A673 (cell line): ENCODE data around the gene CKS2. TPM values are rescaled to one million over a fixed set of nuclear protein-coding genes. Genes with fewer than 3 reads are reported as not detected.

Experiments used
- BruUV-seq: library from RNA; stranded (reverse); fragments of 400-500 nt; replicated peaks from 2 replicates; lab custom pipeline; 2021; lab: Mats Ljungman, UMichigan
- CTCF ChIA-PET: fragments of 300-600 bp; sonication (Branson Sonifier 250); formaldehyde crosslinking; loops from one replicate; lab custom pipeline; 2022; ENCODE audit warnings: antibody characterized with exemption; lab: Charles Lee
- POLR2A ChIA-PET: fragments of 300-600 bp; sonication (Branson Sonifier 250); formaldehyde crosslinking; loops from one replicate; lab custom pipeline; 2022; ENCODE audit warnings: antibody characterized with exemption; ENCODE audit not compliant: low non-redundant PET; lab: Charles Lee
- DNase-seq: peaks from one replicate; pipeline ENCODE4 v3.0.0-alpha.2; 2015; ENCODE audit warnings: low spot score
- H3K27ac ChIP-seq: fragments of 200-600 bp; sonication (generic); 2 replicates; pipeline ENCODE4 v1.5.1; 2016; ENCODE audit warnings: mixed run types, low read depth, mild to moderate bottlenecking, mixed read lengths, antibody characterized with exemption, low read length; ENCODE audit not compliant: poor library complexity, severe bottlenecking
- H3K27me3 ChIP-seq: fragments of 200-600 bp; sonication (generic); replicated peaks from 2 replicates; pipeline ENCODE4 v1.6.1; 2017; ENCODE audit warnings: mixed run types, low read depth, mild to moderate bottlenecking, mixed read lengths, antibody characterized with exemption, low read length; ENCODE audit not compliant: insufficient read depth, poor library complexity
- H3K36me3 ChIP-seq: fragments of 200-600 bp; sonication (generic); 2 replicates; pipeline ENCODE4 v1.6.1; 2016; ENCODE audit warnings: mixed run types, mild to moderate bottlenecking, mixed read lengths, antibody characterized with exemption, low read length; ENCODE audit not compliant: insufficient read depth, poor library complexity, severe bottlenecking
- H3K4me1 ChIP-seq: fragments of 200-600 bp; sonication (generic); 2 replicates; pipeline ENCODE4 v1.6.1; 2017; ENCODE audit warnings: mixed run types, mild to moderate bottlenecking, mixed read lengths, antibody characterized with exemption, low read length; ENCODE audit not compliant: insufficient read depth, poor library complexity, severe bottlenecking
- H3K4me3 ChIP-seq: fragments of 200-600 bp; sonication (generic); 2 replicates; pipeline ENCODE4 v1.5.1; 2016; ENCODE audit warnings: low read depth, mixed run types, mild to moderate bottlenecking, mixed read lengths, low read length; ENCODE audit not compliant: poor library complexity, severe bottlenecking
- H3K9me3 ChIP-seq: fragments of 200-600 bp; sonication (generic); 2 replicates; pipeline ENCODE4 v1.6.1; 2016; ENCODE audit warnings: mixed run types, low read depth, mild to moderate bottlenecking, mixed read lengths, antibody characterized with exemption, low read length; ENCODE audit not compliant: poor library complexity, severe bottlenecking
- EZH2 ChIP-seq: fragments of 200-600 bp; sonication (generic); IDR thresholded peaks from 2 replicates; pipeline ENCODE4 v1.6.1; 2017; ENCODE audit warnings: borderline replicate concordance, low read depth, mild to moderate bottlenecking, mixed read lengths, antibody characterized with exemption, low read length; ENCODE audit not compliant: poor library complexity, severe bottlenecking
- intact Hi-C: fragments of 100-400 bp; cut with micrococcal nuclease; formaldehyde crosslinking; loops from one replicate; pipeline ENCODE4 v1.10.0; 2022; ENCODE audit not compliant: unreplicated experiment
- total RNA-seq: library from RNA; stranded (reverse); gene quantifications from 2 replicates; pipeline ENCODE4 v1.2.3, GENCODE V29; 2021
- TF ChIP-seq, protein P1 (sequence below): fragments of 300-800, 200-600 bp; sonication (generic); conservative IDR thresholded peaks from 2 replicates; pipeline ENCODE4 v1.5.1; 2017; ENCODE audit warnings: low read depth, mild to moderate bottlenecking, antibody characterized with exemption, low read length, moderate library complexity, mixed read lengths

Gene CKS2
- total RNA-seq, 1 experiment from 2014 or later, result 344 TPM

DNA sequence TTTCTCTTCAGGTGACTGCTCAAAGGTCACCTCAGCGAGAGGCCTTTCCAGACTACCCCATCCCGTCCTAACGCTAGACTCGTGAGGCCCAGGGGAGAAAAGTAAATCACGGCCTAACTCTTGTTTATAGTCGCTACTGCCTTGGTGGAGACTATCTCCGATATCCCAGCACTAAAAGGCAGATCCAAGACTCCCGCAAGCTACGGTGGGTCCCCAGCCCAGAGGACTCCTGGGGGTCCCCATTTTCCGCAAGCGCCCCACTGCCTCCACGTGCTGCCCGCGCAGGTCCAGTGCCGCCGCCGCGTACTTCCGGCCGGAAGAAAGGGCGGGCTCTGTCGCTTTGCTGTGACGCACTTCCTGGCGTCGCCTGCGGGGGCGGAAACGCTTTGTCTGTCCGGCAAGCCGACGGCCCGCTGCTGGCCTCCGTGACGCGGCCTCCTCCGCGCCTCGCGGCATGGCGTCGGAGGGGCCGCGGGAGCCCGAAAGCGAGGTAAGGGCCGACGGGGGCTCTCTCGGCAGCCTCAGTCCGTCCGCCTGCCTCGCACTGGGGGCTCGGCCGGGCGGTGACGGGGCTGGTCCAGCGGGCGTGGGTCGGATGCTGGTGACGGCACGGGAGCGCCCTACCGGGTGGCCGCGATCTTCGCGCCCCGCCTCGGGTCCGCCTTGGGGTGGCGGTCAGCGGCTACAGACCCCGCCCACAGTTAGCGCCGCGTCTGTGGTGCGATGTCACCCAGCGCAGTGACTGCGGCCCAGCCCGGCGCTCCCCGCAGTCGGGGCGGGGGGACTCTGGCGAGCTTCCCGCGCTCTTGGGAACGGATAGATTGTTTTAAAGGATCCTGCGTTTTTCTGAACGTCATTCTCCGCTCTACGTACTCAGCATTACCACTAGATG lies 7.4 kb downstream of the CKS2 start, which contains the start of gene SECISBP2:
Gene SECISBP2 (plus strand): TSS at position 378 of the 892 bp plus-strand sequence. CDS start 77 bp downstream, at position 455.
- peak within 1 kb of the TSS; percentile 99 for H3K27ac ChIP-seq
- no peak for TF ChIP-seq EZH2
- TF ChIP-seq, protein P1, sequence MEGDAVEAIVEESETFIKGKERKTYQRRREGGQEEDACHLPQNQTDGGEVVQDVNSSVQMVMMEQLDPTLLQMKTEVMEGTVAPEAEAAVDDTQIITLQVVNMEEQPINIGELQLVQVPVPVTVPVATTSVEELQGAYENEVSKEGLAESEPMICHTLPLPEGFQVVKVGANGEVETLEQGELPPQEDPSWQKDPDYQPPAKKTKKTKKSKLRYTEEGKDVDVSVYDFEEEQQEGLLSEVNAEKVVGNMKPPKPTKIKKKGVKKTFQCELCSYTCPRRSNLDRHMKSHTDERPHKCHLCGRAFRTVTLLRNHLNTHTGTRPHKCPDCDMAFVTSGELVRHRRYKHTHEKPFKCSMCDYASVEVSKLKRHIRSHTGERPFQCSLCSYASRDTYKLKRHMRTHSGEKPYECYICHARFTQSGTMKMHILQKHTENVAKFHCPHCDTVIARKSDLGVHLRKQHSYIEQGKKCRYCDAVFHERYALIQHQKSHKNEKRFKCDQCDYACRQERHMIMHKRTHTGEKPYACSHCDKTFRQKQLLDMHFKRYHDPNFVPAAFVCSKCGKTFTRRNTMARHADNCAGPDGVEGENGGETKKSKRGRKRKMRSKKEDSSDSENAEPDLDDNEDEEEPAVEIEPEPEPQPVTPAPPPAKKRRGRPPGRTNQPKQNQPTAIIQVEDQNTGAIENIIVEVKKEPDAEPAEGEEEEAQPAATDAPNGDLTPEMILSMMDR, result peak; percentile 83
- H3K9me3 ChIP-seq, result no peaks in the 10 kb centered on the region
- BruUV-seq, result no TSS peak
- CTCF ChIA-PET, result interaction anchor here (0.6 to 0.7 kb wide), 2 partner anchors 231 to 1961 kb away, joined by 3 to 6 read pairs; no protein-coding TSS in a partner anchor
- intact Hi-C loops, result loop anchor here (1.0 kb wide), 1 partner anchor 231 kb away; no protein-coding TSS in a partner anchor
- H3K36me3 ChIP-seq, result peaks cover 49% of the 10 kb centered on the region
- POLR2A ChIA-PET, result no interaction called here
- peaks cover 31% of the 10 kb centered on the region for H3K4me1 ChIP-seq
- peak; percentile 98 for DNase-seq
- peak within 1 kb of the TSS; percentile 63 for H3K4me3 ChIP-seq
- no peaks in the 10 kb centered on the region for H3K27me3 ChIP-seq

DNA sequence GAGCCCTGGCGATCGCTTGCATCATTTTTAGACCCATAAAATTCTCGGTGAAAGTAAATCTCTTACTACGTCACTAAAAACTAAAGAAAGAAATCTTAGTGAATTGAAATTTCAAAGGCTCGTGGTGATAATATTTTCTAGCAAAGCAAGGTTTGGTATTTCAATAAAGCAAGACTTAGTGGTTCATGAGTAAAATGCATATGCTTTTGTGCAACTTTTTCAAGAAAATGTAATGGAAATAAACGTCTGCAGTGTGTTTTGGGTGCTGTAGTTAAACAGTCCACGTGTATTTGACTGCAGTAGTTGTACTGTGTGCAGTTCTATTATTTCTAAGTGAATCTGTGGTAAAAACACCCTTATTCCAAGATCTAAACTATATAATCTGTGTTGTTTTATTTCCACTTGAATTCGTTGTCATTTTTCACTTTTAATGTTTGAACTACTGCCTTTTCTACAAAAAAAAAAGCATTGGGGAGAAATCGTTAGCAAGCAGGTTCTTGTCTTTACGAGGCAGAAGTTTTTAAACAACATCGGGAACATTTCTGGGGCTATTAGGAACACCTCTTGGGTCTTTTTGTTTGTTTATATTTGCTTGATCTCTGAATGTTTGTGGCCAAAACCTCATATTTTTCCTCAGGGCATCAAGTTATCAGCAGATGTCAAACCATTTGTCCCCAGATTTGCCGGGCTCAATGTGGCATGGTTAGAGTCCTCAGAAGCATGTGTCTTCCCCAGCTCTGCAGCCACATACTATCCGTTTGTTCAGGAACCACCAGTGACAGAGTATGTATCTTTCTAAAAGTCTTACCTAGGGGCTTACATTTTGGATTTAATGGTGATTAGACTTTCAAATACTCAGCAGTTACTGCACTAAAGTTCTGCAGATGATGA lies 8.3 kb downstream of the CKS2 start:
- Histone ChIP-seq H3K4me3 (peak overlapping the region; percentile 63), H3K9me3 (no peaks in the 10 kb centered on the region), H3K36me3 (peaks cover 44% of the 10 kb centered on the region), H3K4me1 (peaks cover 31% of the 10 kb centered on the region), H3K27ac (peak overlapping the region; percentile 99), H3K27me3 (no peaks in the 10 kb centered on the region)
- no peak for TF ChIP-seq EZH2
- TF ChIP-seq, protein P1, result no peak
- CTCF ChIA-PET, result interaction anchor here (0.7 to 1.0 kb wide), 2 partner anchors 229 to 1962 kb away, joined by 3 read pairs; no protein-coding TSS in a partner anchor
- DNase-seq, result peak; percentile 24
- POLR2A ChIA-PET, result no interaction called here
- intact Hi-C loops, result no loop called here
- TSS peak; percentile 24 for BruUV-seq

DNA sequence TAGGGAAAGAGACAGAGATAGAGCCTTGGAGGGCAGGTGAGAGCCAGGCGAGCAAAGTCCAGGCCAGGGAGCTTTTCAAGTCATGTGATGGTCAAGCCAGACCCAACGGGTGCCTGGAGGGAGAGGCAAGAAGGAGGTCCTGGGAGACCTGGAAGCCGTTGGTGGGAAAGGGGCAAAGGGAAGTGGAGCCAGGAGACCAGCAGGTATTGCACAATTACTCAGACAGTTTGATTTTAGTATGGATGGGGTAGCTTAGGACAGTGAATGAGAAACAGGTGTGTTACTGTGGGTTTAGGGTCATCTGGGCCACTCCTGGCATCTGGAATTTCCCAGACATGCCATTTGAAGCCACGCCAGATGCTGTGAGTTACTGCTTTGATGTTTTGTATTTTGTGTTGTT lies 12.4 kb downstream of the CKS2 start:
- peaks cover 16% of the 10 kb centered on the region for H3K36me3 ChIP-seq

More for the DNA sequence above, 12.4 kb downstream of the CKS2 start:
- H3K4me1 ChIP-seq, result peaks cover 11% of the 10 kb centered on the region
- BruUV-seq, result no TSS peak
- intact Hi-C loops, result no loop called here
- H3K9me3 ChIP-seq, result no peaks in the 10 kb centered on the region
- H3K27ac ChIP-seq, result no peak overlapping the region
- H3K27me3 ChIP-seq, result no peaks in the 10 kb centered on the region
- TF ChIP-seq, protein P1, result no peak
- TF ChIP-seq EZH2, result no peak
- H3K4me3 ChIP-seq, result no peak overlapping the region
- POLR2A ChIA-PET, result no interaction called here
- DNase-seq, result no peak
- CTCF ChIA-PET, result no interaction called here
